Measurements from ENCODE around the gene GON4L. TPM values are rescaled to one million over a fixed set of nuclear protein-coding genes. Genes with fewer than 3 reads are reported as not detected.

The GON4L gene
- total RNA-seq, 1 donor from 2014 or later = 49.5 TPM

DNA sequence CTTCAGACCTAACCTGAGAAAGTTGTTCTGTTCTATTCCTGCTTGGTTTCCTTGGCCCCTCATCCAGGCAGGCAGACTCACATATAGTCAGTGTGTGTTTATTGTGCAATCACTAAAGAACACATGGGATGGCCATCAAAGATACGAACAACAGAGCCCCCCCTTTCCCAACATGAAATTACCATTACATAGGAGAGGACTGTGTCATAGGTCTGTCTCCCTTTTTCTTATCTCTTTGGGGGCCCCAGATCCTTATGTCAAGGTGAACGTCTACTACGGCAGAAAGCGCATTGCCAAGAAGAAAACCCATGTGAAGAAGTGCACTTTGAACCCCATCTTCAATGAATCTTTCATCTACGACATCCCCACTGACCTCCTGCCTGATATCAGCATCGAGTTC lies 23.9 kb upstream of the GON4L start:
- intact Hi-C loops (cut with DNase I) = no loop called here
- Histone ChIP-seq H3K4me1 (no peaks in the 10 kb centered on the region), H3K4me3 (no peak overlapping the region), H3K9me3 (no peaks in the 10 kb centered on the region), H3K27ac (no peak overlapping the region), H3K27me3 (no peaks in the 10 kb centered on the region), H3K36me3 (peaks cover 5% of the 10 kb centered on the region)
- TF ChIP-seq, protein P1, sequence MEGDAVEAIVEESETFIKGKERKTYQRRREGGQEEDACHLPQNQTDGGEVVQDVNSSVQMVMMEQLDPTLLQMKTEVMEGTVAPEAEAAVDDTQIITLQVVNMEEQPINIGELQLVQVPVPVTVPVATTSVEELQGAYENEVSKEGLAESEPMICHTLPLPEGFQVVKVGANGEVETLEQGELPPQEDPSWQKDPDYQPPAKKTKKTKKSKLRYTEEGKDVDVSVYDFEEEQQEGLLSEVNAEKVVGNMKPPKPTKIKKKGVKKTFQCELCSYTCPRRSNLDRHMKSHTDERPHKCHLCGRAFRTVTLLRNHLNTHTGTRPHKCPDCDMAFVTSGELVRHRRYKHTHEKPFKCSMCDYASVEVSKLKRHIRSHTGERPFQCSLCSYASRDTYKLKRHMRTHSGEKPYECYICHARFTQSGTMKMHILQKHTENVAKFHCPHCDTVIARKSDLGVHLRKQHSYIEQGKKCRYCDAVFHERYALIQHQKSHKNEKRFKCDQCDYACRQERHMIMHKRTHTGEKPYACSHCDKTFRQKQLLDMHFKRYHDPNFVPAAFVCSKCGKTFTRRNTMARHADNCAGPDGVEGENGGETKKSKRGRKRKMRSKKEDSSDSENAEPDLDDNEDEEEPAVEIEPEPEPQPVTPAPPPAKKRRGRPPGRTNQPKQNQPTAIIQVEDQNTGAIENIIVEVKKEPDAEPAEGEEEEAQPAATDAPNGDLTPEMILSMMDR (IDR thresholded peaks at IDR 0.05) = no peak
- DNase-seq = no peak
- no peak for ATAC-seq

DNA sequence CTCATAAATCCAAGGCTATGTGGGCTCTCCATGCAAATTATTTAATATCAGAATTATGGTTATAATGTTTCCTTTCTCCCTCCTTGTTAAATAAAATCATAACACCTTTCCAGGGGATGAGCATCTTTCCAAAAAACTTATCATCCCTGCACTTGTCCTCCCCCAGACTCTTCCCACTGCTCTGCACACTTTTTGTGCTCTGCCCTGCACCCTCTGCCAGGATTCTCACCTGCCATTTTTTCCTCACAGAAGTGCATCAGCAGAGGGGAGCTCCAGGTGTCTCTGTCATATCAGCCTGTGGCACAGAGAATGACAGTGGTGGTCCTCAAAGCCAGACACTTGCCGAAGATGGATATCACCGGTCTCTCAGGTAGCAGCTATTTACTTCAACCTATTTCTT lies 23.2 kb upstream of the GON4L start:
- TF ChIP-seq, protein P1 (IDR thresholded peaks at IDR 0.05) = no peak
- H3K4me3 ChIP-seq = no peak overlapping the region
- no peaks in the 10 kb centered on the region for H3K4me1 ChIP-seq
- H3K27ac ChIP-seq = no peak overlapping the region
- no peaks in the 10 kb centered on the region for H3K27me3 ChIP-seq
- peaks cover 5% of the 10 kb centered on the region for H3K36me3 ChIP-seq
- H3K9me3 ChIP-seq = no peaks in the 10 kb centered on the region
- no peak for ATAC-seq
- intact Hi-C loops (cut with DNase I) = no loop called here
- no peak for DNase-seq

DNA sequence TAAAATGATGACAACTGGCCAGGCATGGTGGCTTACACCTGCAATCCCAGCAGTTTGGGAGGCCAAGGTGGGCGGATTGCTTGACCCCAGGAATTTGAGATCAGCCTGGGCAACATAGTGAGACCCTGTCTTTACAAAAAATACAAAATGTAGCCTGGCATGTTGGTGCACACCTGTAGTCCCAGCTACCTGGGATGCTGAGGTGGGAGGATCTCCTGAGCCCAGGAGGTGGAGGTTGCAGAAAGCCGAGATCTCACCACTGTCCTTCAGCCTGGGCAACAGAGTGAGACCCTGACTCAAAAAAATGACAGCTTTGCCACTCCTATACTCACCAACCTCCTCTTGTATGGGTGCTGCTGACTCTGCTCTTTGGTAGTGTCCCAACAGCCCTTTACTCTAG lies 20.9 kb upstream of the GON4L start:
- intact Hi-C loops (cut with DNase I) = no loop called here
- ATAC-seq (no peak), DNase-seq (no peak)
- TF ChIP-seq, protein P1 (IDR thresholded peaks at IDR 0.05) = no peak
- no peaks in the 10 kb centered on the region for H3K4me1 ChIP-seq
- H3K27me3 ChIP-seq = no peaks in the 10 kb centered on the region
- peaks cover 5% of the 10 kb centered on the region for H3K36me3 ChIP-seq
- no peaks in the 10 kb centered on the region for H3K9me3 ChIP-seq
- no peak overlapping the region for H3K27ac ChIP-seq
- no peak overlapping the region for H3K4me3 ChIP-seq

DNA sequence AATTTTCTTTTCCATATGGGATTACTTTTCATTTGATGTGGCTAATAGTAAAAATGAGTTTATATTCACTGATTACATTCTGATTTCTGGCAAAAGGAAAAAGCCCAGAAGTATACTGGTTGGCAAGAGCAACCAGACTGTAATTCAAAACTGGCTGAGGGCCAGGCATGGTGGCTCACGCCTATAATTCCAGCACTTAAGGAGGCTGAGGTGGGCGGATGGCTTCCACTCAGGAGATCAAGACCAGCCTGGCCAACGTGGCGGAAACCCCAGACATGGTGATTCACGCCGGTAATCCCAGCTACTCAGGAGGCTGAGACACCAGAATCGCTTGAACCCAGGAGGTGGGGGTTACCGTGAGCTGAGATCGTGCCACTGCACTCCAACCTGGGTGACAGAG lies 16.8 kb upstream of the GON4L start:
- no peaks in the 10 kb centered on the region for H3K4me1 ChIP-seq
- intact Hi-C loops (cut with DNase I) = no loop called here
- TF ChIP-seq, protein P1 (IDR thresholded peaks at IDR 0.05) = no peak
- H3K27ac ChIP-seq = no peak overlapping the region
- no peak overlapping the region for H3K4me3 ChIP-seq
- DNase-seq (no peak), ATAC-seq (no peak)
- no peaks in the 10 kb centered on the region for H3K36me3 ChIP-seq
- H3K27me3 ChIP-seq = no peaks in the 10 kb centered on the region
- no peaks in the 10 kb centered on the region for H3K9me3 ChIP-seq

DNA sequence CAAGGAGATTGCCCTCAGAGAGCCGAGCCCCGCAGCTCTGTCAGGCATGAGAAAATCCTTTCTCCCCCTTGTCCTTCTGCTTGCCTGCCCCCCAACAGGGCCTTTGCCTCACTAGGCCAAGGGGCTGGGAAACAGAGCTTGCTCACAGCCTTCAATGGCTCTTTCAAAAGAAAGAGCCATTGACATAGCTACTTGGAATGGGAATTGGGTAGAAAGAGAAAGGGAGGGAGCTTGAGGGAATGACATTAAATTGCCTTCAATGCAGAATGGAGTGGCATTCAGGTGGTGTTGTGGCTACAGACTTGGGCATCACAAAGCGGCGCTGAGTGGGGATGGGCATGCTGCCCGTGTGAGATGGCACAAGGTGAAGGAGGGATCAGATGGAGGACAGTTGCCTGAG lies 15.5 kb upstream of the GON4L start:
- H3K9me3 ChIP-seq = no peaks in the 10 kb centered on the region
- TF ChIP-seq, protein P1 (IDR thresholded peaks at IDR 0.05) = no peak
- H3K4me1 ChIP-seq = no peaks in the 10 kb centered on the region
- intact Hi-C loops (cut with DNase I) = no loop called here
- H3K36me3 ChIP-seq = no peaks in the 10 kb centered on the region
- DNase-seq (no peak), ATAC-seq (no peak)
- H3K27me3 ChIP-seq = no peaks in the 10 kb centered on the region
- no peak overlapping the region for H3K27ac ChIP-seq
- H3K4me3 ChIP-seq = no peak overlapping the region

DNA sequence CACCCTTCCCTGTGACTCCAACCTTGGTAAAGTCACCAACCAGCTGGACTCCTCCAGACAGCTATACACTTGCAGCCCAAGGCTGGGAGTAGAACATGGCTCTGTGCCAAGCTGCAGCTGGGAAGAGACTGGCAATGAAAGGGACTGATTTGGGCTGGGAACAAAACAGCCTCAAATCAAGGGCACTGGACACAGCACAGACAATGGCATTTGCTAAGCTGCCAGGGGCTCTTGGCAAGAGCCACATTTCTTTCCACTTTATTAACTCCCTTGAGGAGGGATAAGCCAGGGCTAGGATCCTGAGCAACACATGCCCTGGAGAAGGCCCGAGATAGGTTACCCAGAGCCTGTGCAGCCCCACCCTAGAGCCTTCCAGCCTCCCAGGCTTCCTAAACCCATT lies 14.4 kb upstream of the GON4L start:
- intact Hi-C loops (cut with DNase I) = no loop called here
- Histone ChIP-seq H3K36me3 (no peaks in the 10 kb centered on the region), H3K4me1 (no peaks in the 10 kb centered on the region), H3K9me3 (no peaks in the 10 kb centered on the region), H3K27ac (no peak overlapping the region), H3K4me3 (no peak overlapping the region), H3K27me3 (no peaks in the 10 kb centered on the region)
- DNase-seq (no peak), ATAC-seq (no peak)
- TF ChIP-seq, protein P1 (IDR thresholded peaks at IDR 0.05) = no peak
